ENCODE results near the gene CEP152. TPM values are rescaled to one million over a fixed set of nuclear protein-coding genes. Genes with fewer than 3 reads are reported as not detected.

The CEP152 gene
- total RNA-seq, 2 donors from 2014 or later = 3.3 to 6.5 TPM

DNA sequence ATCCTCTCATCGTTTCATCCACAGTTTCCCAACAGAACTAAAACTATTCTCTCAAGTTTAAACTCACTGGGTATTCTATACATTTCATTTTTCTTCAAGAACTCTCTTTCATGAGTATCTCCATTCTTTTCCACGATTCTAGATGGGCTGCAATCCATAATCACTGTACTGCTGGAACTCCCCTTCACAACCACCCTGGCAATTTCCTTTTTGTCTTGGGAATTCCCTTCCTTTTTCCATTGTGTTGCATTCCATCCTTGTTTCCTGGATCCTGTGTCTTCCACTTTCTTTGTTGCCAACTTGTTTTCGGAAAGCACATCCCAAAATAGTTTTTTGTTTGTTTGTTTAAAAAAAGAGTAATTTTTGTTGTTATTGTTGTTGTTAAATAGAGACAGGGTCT, 98.3 kb downstream of the CEP152 start:
- no peak overlapping the region for H3K4me3 ChIP-seq
- H3K9me3 ChIP-seq = peaks cover 16% of the 10 kb centered on the region
- no peak for DNase-seq (ENCODE audit: low spot score)
- no peaks in the 10 kb centered on the region for H3K27me3 ChIP-seq (replicated peaks; ENCODE audit: insufficient read depth)
- H3K36me3 ChIP-seq = no peaks in the 10 kb centered on the region
- H3K27ac ChIP-seq = no peak overlapping the region
- H3K4me1 ChIP-seq (ENCODE audit: control insufficient read depth in 1 of 2, low read depth in 2 of 2) = no peaks in the 10 kb centered on the region
- ATAC-seq (ENCODE audit: insufficient number of reproducible peaks, low FRiP score, low read depth) = no peak
- TF ChIP-seq, protein P1, sequence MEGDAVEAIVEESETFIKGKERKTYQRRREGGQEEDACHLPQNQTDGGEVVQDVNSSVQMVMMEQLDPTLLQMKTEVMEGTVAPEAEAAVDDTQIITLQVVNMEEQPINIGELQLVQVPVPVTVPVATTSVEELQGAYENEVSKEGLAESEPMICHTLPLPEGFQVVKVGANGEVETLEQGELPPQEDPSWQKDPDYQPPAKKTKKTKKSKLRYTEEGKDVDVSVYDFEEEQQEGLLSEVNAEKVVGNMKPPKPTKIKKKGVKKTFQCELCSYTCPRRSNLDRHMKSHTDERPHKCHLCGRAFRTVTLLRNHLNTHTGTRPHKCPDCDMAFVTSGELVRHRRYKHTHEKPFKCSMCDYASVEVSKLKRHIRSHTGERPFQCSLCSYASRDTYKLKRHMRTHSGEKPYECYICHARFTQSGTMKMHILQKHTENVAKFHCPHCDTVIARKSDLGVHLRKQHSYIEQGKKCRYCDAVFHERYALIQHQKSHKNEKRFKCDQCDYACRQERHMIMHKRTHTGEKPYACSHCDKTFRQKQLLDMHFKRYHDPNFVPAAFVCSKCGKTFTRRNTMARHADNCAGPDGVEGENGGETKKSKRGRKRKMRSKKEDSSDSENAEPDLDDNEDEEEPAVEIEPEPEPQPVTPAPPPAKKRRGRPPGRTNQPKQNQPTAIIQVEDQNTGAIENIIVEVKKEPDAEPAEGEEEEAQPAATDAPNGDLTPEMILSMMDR (IDR thresholded peaks at IDR 0.05) = no peak

- no peaks in the 10 kb centered on the region for H3K4me1 ChIP-seq (ENCODE audit: control insufficient read depth in 1 of 2, low read depth in 2 of 2)
- TF ChIP-seq, protein P1 (IDR thresholded peaks at IDR 0.05) = no peak
- H3K27ac ChIP-seq = no peak overlapping the region
- ATAC-seq (ENCODE audit: insufficient number of reproducible peaks, low FRiP score, low read depth) (no peak), DNase-seq (ENCODE audit: low spot score) (no peak)
- peaks cover 8% of the 10 kb centered on the region for H3K9me3 ChIP-seq
- no peak overlapping the region for H3K4me3 ChIP-seq
- no peaks in the 10 kb centered on the region for H3K27me3 ChIP-seq (replicated peaks; ENCODE audit: insufficient read depth)
- no peaks in the 10 kb centered on the region for H3K36me3 ChIP-seq
Measured at GRCh38 chr15:48710952-48711495, 99.8 kb downstream of the CEP152 start.

DNA sequence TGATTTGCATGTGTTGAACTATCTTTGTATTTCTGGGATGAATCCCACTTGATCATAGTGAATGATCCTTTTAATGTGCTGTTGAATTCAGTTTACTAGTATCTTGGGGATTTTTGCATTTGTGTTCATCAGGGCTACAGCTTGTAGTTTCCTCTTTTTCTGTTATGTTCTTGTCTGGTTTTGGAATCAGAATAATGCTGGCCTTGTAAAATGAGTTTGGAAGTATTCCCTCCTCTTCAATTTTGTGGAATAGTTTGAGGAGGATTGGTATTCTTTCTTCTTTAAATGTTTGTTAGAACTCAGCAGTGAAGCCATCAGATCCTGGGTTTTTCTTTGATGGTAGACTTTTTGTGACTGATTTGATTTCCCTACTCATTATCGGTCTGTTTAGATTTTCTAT, 102.2 kb downstream of the CEP152 start:
- Histone ChIP-seq H3K36me3 (no peaks in the 10 kb centered on the region), H3K9me3 (no peaks in the 10 kb centered on the region), H3K27me3 (replicated peaks; ENCODE audit: insufficient read depth) (no peaks in the 10 kb centered on the region), H3K4me1 (ENCODE audit: control insufficient read depth in 1 of 2, low read depth in 2 of 2) (no peaks in the 10 kb centered on the region), H3K27ac (no peak overlapping the region), H3K4me3 (no peak overlapping the region)
- ATAC-seq (ENCODE audit: insufficient number of reproducible peaks, low FRiP score, low read depth) = no peak
- DNase-seq (ENCODE audit: low spot score) = no peak
- TF ChIP-seq, protein P1 (IDR thresholded peaks at IDR 0.05) = no peak

GRCh38 chr15:48705381-48705780, 105.5 kb downstream of the CEP152 start:
- no peak for ATAC-seq (ENCODE audit: insufficient number of reproducible peaks, low FRiP score, low read depth)
- Histone ChIP-seq H3K36me3 (no peaks in the 10 kb centered on the region), H3K9me3 (no peaks in the 10 kb centered on the region), H3K4me3 (no peak overlapping the region), H3K27ac (no peak overlapping the region), H3K4me1 (ENCODE audit: control insufficient read depth in 1 of 2, low read depth in 2 of 2) (no peaks in the 10 kb centered on the region), H3K27me3 (replicated peaks; ENCODE audit: insufficient read depth) (no peaks in the 10 kb centered on the region)
- TF ChIP-seq, protein P1 (IDR thresholded peaks at IDR 0.05) = no peak
- no peak for DNase-seq (ENCODE audit: low spot score)

GRCh38 chr15:48703544-48703943, 107.3 kb downstream of the CEP152 start:
- TF ChIP-seq, protein P1 (IDR thresholded peaks at IDR 0.05) = no peak
- Histone ChIP-seq H3K27me3 (replicated peaks; ENCODE audit: insufficient read depth) (no peaks in the 10 kb centered on the region), H3K4me1 (ENCODE audit: control insufficient read depth in 1 of 2, low read depth in 2 of 2) (no peaks in the 10 kb centered on the region), H3K4me3 (no peak overlapping the region), H3K27ac (no peak overlapping the region), H3K36me3 (no peaks in the 10 kb centered on the region), H3K9me3 (no peaks in the 10 kb centered on the region)
- ATAC-seq (ENCODE audit: insufficient number of reproducible peaks, low FRiP score, low read depth) (no peak), DNase-seq (ENCODE audit: low spot score) (no peak)
